Measurements from ENCODE around the gene NTNG1. TPM values are rescaled to one million over a fixed set of nuclear protein-coding genes. Genes with fewer than 3 reads are reported as not detected.

Gene NTNG1
- total RNA-seq, 2 donors from 2014 or later, result 2.5 to 2.6 TPM

GRCh38 chr1:107172450-107173170 is 31.8 kb downstream of the NTNG1 start:
- H3K36me3 Mint-ChIP-seq (ENCODE audit: low read depth), result no peaks in the 10 kb centered on the region
- no peak overlapping the region for H3K4me3 Mint-ChIP-seq
- no peaks in the 10 kb centered on the region for H3K4me1 ChIP-seq (ENCODE audit: control insufficient read depth, insufficient read depth, low read length)
- H3K9ac ChIP-seq (ENCODE audit: extremely low read depth, low read length, poor library complexity, severe bottlenecking), result no peak overlapping the region
- no peaks in the 10 kb centered on the region for H3K27me3 Mint-ChIP-seq (ENCODE audit: insufficient read depth)
- H3K27ac Mint-ChIP-seq, result no peak overlapping the region
- H3K27ac ChIP-seq (ENCODE audit: low read depth, low read length), result no peak overlapping the region
- no peak for DNase-seq
- no peaks in the 10 kb centered on the region for H3K9me3 Mint-ChIP-seq
- H3K27me3 ChIP-seq (ENCODE audit: control insufficient read depth, insufficient read depth, low read length, poor library complexity, severe bottlenecking), result no peaks in the 10 kb centered on the region
- no peak overlapping the region for H3K4me3 ChIP-seq (ENCODE audit: low read length)
- peaks cover 5% of the 10 kb centered on the region for H3K4me1 Mint-ChIP-seq
- TF ChIP-seq CTCF (conservative IDR thresholded peaks at IDR 0.05), result no peak
- WGBS, 2 experiments (ENCODE audit: insufficient coverage in 1 of 2, insufficient read length in 1 of 2), result 91 to 92% methylated on average over 4 to 5 of the region's 5 CpGs
- no peaks in the 10 kb centered on the region for H3K9me3 ChIP-seq (ENCODE audit: control insufficient read depth, low read length)
- H3K36me3 ChIP-seq (ENCODE audit: control insufficient read depth, insufficient read depth, low read length), result no peaks in the 10 kb centered on the region

- no peaks in the 10 kb centered on the region for H3K9me3 ChIP-seq (ENCODE audit: control insufficient read depth, low read length)
- H3K9ac ChIP-seq (ENCODE audit: extremely low read depth, low read length, poor library complexity, severe bottlenecking), result no peak overlapping the region
- Mint-ChIP-seq H3K27me3 (ENCODE audit: insufficient read depth) (no peaks in the 10 kb centered on the region), H3K9me3 (no peaks in the 10 kb centered on the region), H3K4me3 (no peak overlapping the region), H3K36me3 (ENCODE audit: low read depth) (no peaks in the 10 kb centered on the region), H3K27ac (no peak overlapping the region), H3K4me1 (peaks cover 8% of the 10 kb centered on the region)
- H3K27me3 ChIP-seq (ENCODE audit: control insufficient read depth, insufficient read depth, low read length, poor library complexity, severe bottlenecking), result no peaks in the 10 kb centered on the region
- H3K4me1 ChIP-seq (ENCODE audit: control insufficient read depth, insufficient read depth, low read length), result no peaks in the 10 kb centered on the region
- no peak for DNase-seq
- H3K36me3 ChIP-seq (ENCODE audit: control insufficient read depth, insufficient read depth, low read length), result no peaks in the 10 kb centered on the region
- peak overlapping the region; percentile 92 for H3K27ac ChIP-seq (ENCODE audit: low read depth, low read length)
- WGBS, 2 experiments (ENCODE audit: insufficient coverage in 1 of 2, insufficient read length in 1 of 2), result 83 to 100% methylated on average over 1 of the region's 1 CpG
- H3K4me3 ChIP-seq (ENCODE audit: low read length), result no peak overlapping the region
- no peak for TF ChIP-seq CTCF (conservative IDR thresholded peaks at IDR 0.05)
Observed at GRCh38 chr1:107175102-107175909, 34.5 kb downstream of the NTNG1 start.

GRCh38 chr1:107181253-107181969 is 40.6 kb downstream of the NTNG1 start:
- peaks cover 20% of the 10 kb centered on the region for H3K4me1 Mint-ChIP-seq
- 10 to 11% methylated on average over 3 to 4 of the region's 5 CpGs for WGBS, 2 experiments (ENCODE audit: insufficient coverage in 1 of 2, insufficient read length in 1 of 2)
- H3K36me3 Mint-ChIP-seq (ENCODE audit: low read depth), result no peaks in the 10 kb centered on the region
- no peaks in the 10 kb centered on the region for H3K9me3 ChIP-seq (ENCODE audit: control insufficient read depth, low read length)
- no peaks in the 10 kb centered on the region for H3K36me3 ChIP-seq (ENCODE audit: control insufficient read depth, insufficient read depth, low read length)
- no peaks in the 10 kb centered on the region for H3K9me3 Mint-ChIP-seq
- no peak overlapping the region for H3K4me3 Mint-ChIP-seq
- no peak for DNase-seq
- peak overlapping the region; percentile 72 for H3K27ac Mint-ChIP-seq
- peak overlapping the region; percentile 42 for H3K27ac ChIP-seq (ENCODE audit: low read depth, low read length)
- TF ChIP-seq CTCF (conservative IDR thresholded peaks at IDR 0.05), result no peak
- peaks cover 5% of the 10 kb centered on the region for H3K4me1 ChIP-seq (ENCODE audit: control insufficient read depth, insufficient read depth, low read length)
- H3K4me3 ChIP-seq (ENCODE audit: low read length), result no peak overlapping the region
- no peaks in the 10 kb centered on the region for H3K27me3 Mint-ChIP-seq (ENCODE audit: insufficient read depth)
- H3K9ac ChIP-seq (ENCODE audit: extremely low read depth, low read length, poor library complexity, severe bottlenecking), result no peak overlapping the region
- no peaks in the 10 kb centered on the region for H3K27me3 ChIP-seq (ENCODE audit: control insufficient read depth, insufficient read depth, low read length, poor library complexity, severe bottlenecking)
